Stimulated activated CD4-positive, alpha-beta T cell treated with anti-CD3 and anti-CD28 coated beads, Interleukin-12 subunit alpha, Interleukin-12 subunit beta, amount 100 ng/mL, for 48 hours (primary cell): ENCODE measurements around the gene OPN5.
A peak's percentile ranks its signal among the peaks of the same experiment; 100 is the strongest.
"Not testable (repeated sequence)": the region's sequence is repeated elsewhere in the genome, so short reads cannot be mapped to it uniquely, and the experiment has no call there.

Experiments used
- DNase-seq, 3 donors: peaks; one replicate each; pipeline ENCODE4 v3.0.0-alpha.2; 2020; ENCODE audit warnings: low read depth in 2 of 3, low spot score in 1 of 3

OPN5 gene, protein sequence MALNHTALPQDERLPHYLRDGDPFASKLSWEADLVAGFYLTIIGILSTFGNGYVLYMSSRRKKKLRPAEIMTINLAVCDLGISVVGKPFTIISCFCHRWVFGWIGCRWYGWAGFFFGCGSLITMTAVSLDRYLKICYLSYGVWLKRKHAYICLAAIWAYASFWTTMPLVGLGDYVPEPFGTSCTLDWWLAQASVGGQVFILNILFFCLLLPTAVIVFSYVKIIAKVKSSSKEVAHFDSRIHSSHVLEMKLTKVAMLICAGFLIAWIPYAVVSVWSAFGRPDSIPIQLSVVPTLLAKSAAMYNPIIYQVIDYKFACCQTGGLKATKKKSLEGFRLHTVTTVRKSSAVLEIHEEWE

DNA sequence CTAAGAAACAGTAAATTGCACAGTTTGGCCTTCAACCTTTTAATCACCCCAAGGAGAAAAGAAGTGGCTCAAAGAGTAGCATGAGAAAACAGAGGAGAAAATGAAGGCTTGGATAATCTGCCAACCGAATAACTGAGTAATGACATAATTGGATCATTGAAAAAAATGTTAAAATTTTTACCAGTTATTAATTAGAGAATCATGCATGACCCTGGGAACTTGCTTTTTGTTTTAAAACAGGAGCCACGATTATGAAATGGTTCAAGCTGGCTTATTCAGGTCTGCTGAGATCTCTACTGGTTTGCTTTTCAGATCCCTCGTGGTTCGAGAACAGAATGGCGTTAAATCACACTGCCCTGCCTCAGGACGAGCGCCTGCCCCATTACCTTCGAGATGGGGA is at the start of gene OPN5:
OPN5 (plus strand) TSS at position 301 of the 400 bp plus-strand sequence; CDS start at position 336, 35 bp downstream.
- no peak for DNase-seq

GRCh38 chr6:47733879-47734558 is 47.8 kb upstream of the OPN5 start:
- DNase-seq = no peak

DNA sequence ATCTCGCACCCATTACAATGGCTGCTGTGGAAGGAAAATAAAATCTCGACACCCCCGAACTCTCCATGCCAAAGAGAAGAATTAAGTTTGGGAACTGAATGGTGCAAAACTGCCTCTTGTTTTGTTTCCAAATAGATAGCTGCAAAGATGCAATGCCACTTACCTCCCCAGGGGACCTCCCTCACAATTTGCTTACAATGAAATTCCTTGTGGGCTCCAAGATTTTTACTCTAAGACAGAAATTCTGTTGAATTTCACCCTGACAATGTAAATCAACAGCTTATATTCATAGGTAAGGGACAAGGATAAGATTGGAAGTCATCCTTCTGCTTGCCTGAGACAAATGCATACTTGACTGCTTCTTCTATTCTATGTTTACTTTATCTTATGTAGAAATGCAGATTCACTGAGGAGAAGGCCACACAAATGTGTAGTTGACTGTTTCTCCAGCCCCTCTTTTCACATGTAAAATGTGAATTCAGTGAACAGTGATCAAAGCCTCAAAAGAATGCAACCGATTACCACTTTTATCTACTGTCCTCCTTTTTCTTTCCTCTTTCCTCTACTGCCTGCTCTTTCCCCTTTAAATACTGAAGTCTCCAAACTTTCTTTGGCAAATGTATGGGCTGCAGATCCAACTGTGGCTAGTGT is 46.9 kb upstream of the OPN5 start:
- no peak for DNase-seq

DNA sequence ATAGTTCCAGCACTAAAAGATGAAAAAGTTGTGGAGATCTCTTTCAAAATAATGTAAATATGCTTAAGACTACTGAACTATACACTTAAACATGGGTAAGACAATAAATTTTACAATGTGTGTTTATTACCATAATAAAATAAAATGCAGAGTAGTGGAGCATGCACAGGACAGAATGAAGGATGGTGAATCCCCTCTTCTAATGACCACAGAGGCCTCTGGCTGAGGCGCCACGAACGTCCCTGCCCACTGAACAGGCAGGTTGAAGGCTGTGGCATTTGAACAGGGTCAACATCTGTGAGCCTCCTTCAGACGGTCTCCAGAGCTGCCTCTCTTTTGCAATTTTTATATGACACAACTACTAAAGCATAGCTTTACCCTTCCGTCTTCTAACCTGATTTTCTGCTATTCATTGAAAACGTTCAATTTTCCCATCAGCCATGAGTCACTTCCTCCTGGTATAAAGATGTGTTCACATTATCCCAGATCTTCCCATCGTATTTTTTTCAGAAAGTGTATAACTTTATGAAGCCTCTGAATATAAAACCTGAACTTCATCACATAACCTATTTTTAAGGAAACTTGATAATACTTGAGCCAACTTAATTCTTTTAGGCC is 45.6 kb upstream of the OPN5 start:
- DNase-seq = no peak

DNA sequence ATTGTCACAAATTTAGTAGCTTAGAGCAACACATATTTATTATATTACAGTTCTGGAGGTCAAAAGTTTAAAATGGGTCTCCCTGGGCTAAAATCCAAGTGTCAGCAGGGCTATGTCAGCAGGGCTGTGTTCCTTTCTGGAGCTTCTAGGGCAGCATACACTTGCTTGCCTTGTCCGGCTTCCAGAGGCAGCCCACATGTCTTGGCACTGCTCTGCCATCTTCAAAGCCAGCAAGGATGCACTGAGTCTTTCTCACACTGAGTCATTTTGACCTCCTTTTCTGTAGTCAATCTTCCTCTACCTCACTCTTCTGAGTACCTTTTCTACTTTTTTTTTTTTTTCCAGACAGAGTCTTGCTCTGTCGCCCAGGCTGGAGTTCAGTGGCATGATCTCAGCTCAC is 44.4 kb upstream of the OPN5 start:
- no peak for DNase-seq

- no peak for DNase-seq
These were observed 41.1 kb upstream of the OPN5 start for GRCh38 chr6:47740714-47741113.

GRCh38 chr6:47741807-47742206 is 40.0 kb upstream of the OPN5 start:
- DNase-seq = no peak

DNA sequence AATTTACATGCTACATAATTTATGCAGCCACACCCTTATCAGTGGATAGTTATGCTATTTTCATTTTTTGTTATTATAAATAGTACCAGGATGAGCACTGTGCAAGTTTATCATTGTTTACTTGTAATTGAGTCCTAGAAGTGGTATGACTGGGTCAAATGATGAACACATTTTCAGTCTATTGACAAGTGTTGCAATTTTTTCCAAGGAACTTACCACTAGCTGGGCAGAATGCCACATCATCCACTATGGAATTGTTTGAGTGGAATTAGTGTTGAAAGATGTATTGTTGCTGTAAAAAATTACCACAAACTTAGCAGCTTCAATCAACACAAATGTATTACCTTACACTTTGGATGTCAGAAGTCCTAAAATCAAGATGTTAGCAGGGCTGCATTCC is 38.1 kb upstream of the OPN5 start:
- DNase-seq = no peak

DNA sequence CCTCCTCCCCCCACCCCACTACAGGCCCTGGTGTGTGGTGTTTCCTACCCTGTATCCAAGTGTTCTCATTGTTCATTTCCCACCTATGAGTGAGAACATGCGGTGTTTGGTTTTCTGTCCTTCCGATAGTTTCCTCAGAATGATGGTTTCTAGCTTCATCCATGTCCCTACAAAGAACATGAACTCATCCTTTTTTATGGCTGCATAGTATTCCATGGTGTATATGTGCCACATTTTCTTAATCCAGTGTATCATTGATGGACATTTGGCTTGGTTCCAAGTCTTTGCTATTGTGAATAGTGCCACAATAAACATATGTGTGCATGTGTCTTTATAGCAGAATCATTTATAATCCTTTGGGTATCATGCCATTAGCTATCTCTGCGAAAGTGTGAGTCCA is 36.6 kb upstream of the OPN5 start:
- not testable (repeated sequence) for DNase-seq

DNA sequence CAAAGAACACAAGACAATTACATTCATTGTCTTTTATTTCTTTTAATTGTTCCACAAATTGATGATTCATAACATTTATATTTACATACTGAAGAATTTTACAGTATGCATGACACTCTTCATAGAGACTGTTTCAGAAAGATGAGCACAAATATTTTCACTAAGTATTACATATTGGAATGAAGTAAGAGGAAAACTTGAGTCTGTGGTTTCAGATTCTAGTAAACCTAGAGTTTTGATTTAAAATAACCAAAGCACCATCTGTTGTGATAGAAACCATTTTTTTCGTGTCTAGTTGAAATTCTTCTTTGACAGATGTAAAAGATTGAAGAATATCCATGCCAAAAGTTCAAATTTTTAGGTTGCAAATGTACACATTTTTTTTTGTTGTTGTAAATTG is 32.1 kb upstream of the OPN5 start:
- DNase-seq = no peak

GRCh38 chr6:47752801-47753200 is 29.0 kb upstream of the OPN5 start:
- no peak for DNase-seq

DNA sequence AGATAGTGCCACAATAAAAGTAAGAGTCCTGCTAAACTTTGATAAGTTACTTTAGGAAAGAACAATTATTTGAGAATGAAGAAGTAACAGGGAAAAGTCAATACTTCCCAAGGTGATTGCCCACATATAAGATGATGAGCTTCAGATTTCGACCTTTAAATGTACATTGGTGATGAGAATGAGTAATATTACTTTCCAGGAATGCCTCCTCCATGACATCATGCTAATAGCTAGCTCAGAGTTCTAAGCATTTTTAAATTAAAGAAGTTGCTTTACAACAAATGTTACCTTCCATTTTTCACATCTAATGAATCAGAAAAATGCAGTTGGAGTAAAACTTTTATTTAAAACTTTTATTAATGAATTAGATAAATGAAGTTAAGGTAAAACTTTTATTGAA is 22.5 kb upstream of the OPN5 start:
- no peak for DNase-seq

- DNase-seq = no peak
These were observed 19.3 kb upstream of the OPN5 start for GRCh38 chr6:47762502-47762901.

GRCh38 chr6:47766445-47766844 is 15.4 kb upstream of the OPN5 start:
- no peak for DNase-seq

GRCh38 chr6:47767102-47767501 is 14.7 kb upstream of the OPN5 start:
- no peak for DNase-seq

GRCh38 chr6:47769982-47770381 is 11.8 kb upstream of the OPN5 start:
- no peak for DNase-seq

GRCh38 chr6:47772359-47772758 is 9.5 kb upstream of the OPN5 start:
- no peak for DNase-seq

- no peak for DNase-seq
These were observed 8.8 kb upstream of the OPN5 start for GRCh38 chr6:47773005-47773404.

DNA sequence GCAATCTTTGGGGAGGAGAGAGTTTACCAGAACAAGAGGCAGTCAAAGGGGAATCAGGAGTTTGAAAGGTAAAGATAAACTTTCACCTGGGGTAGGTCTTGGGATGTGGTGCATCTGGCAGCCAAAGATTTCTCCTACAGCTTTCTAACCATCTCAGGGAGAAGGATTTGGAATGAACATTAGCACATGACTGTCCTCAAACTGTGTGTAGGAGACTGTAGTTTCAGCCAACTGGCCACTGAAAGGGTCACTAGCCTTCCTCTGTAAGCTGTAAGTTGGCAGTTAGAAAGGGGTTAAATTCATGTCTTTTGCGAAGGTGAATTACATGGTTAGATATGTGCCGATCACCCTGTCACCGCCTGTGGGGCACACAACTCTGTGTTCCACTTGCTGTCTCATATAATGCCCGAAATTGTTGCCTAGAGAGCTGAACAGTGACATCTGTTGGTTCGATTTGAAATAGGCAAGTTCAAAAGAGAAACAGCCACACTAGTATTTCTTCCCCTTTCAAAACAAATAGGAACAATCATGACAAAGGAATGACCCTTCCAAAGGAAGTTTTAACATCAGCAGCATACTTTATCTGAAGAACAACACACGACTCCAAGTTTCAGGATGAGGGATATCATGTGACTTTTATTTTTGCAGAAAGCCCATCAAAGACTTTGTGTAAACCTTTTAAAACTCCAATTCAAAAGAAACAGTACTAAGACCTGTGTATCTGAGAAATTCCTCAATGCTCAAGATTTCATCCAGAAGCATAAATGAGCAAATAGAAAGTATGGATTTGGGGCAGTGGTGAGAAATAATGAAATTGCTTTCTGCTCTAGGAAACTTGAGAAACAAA is 1.1 kb upstream of the OPN5 start:
- DNase-seq = peak in 2 of 3 donors; percentile 2 to 34

DNA sequence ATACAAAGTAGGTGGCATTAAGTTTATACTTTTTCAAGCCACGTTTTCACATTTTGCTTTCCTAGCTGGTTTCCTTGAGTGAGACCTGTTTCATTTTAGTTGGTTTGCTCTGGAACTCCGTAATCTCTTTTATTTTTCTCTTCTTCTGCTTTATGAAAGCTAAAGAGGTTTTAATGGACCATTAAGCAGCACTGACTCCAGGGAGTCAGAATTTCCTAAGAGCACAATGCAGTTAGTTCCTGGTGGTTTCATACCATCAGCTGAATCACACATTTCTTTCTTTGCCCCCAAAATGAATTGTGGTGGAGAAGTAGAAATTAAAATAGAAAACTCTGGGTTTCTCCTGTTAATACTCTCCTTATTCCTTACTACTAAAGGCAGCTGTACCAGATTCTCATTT is 3.4 kb downstream of the OPN5 start:
- DNase-seq = no peak
